Left renal cortex interstitium (tissue), 4 donors: ENCODE measurements around the gene SLC38A8. TPM values are rescaled to one million over a fixed set of nuclear protein-coding genes. Genes with fewer than 3 reads are reported as not detected.

Source experiments
- polyA plus RNA-seq, 4 donors: library from polyadenylated mRNA; unstranded; fragments of 120-200 nt; gene quantifications; one replicate each; pipeline ENCODE4 v1.2.1, GENCODE V29; 2013; ENCODE audit not compliant: insufficient read length in 4 of 4

SLC38A8 gene
- polyA plus RNA-seq, 4 donors, result 0.14 TPM; not detected in 3

Other genes starting within 250 kb of the SLC38A8 start
- gene HSBP1, start 234.8 kb downstream of the SLC38A8 start, polyA plus RNA-seq, result 100 to 1,000 TPM; 184 to 231 (median 206) TPM
- 1 to 10 TPM; 3.9 to 5.7 (median 5.0) TPM for gene MLYCD, start 143.7 kb downstream of the SLC38A8 start, polyA plus RNA-seq
- gene OSGIN1, start 89.6 kb downstream of the SLC38A8 start, polyA plus RNA-seq, result under 1 TPM; 0.23 to 0.64 (median 0.45) TPM
- gene NECAB2, start 74.6 kb downstream of the SLC38A8 start, polyA plus RNA-seq, result 1 to 10 TPM; 2.2 to 4.2 (median 3.4) TPM
- gene MBTPS1, start 74.1 kb upstream of the SLC38A8 start, polyA plus RNA-seq, result 100 to 1,000 TPM; 106 to 121 (median 117) TPM
- gene HSDL1, start 102.4 kb upstream of the SLC38A8 start, polyA plus RNA-seq, result 10 to 100 TPM; 44.3 to 47.8 (median 46.3) TPM
- gene DNAAF1, start 102.5 kb upstream of the SLC38A8 start, polyA plus RNA-seq, result 1 to 10 TPM; 2.7 to 9.0 (median 5.2) TPM
- gene TAF1C, start 144.3 kb upstream of the SLC38A8 start, polyA plus RNA-seq, result 10 to 100 TPM; 28.1 to 70.0 (median 43.5) TPM
- under 1 TPM in 3 of 4 donors, not detected in 1; 0.27 to 0.51 (median 0.31) TPM for gene ADAD2, start 148.4 kb upstream of the SLC38A8 start, polyA plus RNA-seq
- gene KCNG4, start 197.2 kb upstream of the SLC38A8 start, polyA plus RNA-seq, result under 1 TPM in 2 of 4 donors, not detected in 2; 0.08 to 0.10 TPM